Astrocyte (in vitro differentiated cells and primary cell): Measurements from ENCODE around the gene KRT72.

Source experiments
- CTCF ChIP-seq: IDR thresholded peaks from 2 replicates; pipeline ENCODE4 v1.5.1; 2011; ENCODE audit warnings: low read depth, mild to moderate bottlenecking, inconsistent platforms, low read length, moderate library complexity; ENCODE audit not compliant: insufficient read depth
- EZH2 ChIP-seq: IDR thresholded peaks from 2 replicates; pipeline ENCODE4 v1.6.1; 2012; ENCODE audit warnings: mild to moderate bottlenecking, low read length, inconsistent platforms; ENCODE audit not compliant: insufficient read depth

GRCh38 chr12:52546126-52546525, 55.1 kb downstream of the KRT72 start:
- TF ChIP-seq CTCF (no peak), EZH2 (no peak)
